ENCODE results near the gene PRIM2.
"Not testable (repeated sequence)": the region's sequence is repeated elsewhere in the genome, so short reads cannot be mapped to it uniquely, and the experiment has no call there.

The PRIM2 gene

GRCh38 chr6:57449496-57450066, 132.2 kb downstream of the PRIM2 start:
- not testable (repeated sequence) for DNase-seq

GRCh38 chr6:57459781-57460180, 142.4 kb downstream of the PRIM2 start:
- not testable (repeated sequence) for DNase-seq

DNA sequence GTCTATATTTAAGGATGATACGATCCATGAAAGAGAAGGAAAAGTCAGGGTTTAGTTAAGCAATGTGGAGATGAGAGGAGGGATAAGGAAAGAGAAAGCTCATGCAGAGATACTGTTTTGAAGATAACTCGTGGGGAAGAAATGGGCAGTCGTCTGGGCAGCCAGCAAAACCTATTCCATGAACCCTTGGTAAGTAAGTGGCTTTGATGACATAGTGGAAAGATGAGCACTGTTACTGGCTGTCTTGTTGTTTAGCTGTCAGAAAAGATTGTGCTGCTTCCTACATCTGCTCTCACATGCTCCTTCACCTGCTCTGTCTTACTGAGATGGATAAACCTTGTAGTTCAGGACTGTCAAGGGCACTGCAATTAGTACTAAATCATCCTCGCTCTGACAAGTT, 143.6 kb downstream of the PRIM2 start:
- not testable (repeated sequence) for DNase-seq

GRCh38 chr6:57463809-57464208, 146.4 kb downstream of the PRIM2 start:
- DNase-seq: not testable (repeated sequence)

GRCh38 chr6:57465968-57466367, 148.5 kb downstream of the PRIM2 start:
- not testable (repeated sequence) for DNase-seq

DNA sequence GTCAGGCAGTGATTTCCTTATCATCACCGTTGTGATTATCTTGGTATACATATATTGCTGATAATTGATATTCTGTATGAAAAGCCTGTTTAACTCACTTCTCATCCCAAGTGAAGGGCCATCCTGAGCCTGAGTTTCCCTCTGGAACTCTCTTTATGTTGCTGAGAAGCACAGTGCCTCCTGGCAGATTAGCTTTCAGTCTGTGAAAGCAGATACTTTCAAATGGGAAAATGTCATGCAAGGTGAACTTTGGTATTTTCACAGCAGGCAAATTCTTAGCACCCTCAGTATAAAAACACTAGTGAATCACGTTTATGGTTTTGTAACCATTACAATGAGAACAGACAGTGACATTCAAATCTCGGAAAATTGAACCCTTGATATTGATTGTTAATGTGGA, 151.6 kb downstream of the PRIM2 start:
- no peak for DNase-seq

GRCh38 chr6:57470148-57470547, 152.7 kb downstream of the PRIM2 start:
- not testable (repeated sequence) for DNase-seq

DNA sequence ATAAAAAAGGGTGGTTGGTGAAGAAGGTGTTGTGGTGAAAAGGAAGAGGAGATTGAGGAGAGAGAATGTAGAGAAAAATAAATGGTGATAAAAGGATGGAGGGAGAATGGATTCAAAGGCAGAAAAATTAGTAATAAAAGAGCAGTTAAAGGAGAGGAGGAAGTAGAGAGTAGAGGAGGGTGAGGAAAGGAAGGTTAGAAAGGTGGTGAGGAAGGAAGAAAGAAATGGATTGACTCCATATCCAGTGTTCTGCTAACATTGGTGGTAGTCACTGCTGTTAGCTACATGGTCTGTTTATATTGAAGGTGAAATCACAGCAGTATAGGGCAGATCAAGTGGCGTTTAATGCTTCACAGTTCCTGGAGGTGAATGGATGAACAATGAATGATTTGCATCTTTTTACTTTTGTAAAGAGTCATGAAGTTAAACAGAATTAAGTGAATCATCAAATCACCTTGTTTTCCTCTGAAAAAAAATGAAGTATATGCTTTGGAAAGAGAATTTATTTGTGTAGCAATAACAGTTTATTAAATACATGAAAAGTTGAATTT, 154.0 kb downstream of the PRIM2 start:
- not testable (repeated sequence) for DNase-seq

DNA sequence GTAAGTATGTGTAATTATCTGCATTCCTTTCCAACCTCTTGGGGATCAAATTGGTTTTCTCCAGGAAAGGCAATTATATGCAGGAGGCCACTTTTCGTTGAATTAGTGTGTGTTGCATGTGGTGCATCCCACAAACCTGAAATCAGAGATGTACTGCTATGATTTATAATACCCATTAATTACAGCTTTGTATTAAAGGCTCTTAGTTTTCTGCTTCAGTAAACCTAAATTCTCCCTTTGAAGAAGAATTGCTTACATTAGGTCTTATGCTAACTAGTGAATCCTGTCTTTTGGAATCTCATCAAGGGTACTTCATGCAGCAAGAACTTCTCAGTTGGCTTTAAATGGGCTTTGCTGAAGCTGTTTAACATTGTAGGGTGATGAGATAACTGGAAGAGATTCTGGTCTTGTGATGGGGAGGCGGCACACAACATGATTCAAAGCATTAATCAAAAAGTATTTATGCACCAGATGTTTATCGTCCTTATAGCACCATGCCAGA, 155.5 kb downstream of the PRIM2 start:
- peak; percentile 34 for DNase-seq

DNA sequence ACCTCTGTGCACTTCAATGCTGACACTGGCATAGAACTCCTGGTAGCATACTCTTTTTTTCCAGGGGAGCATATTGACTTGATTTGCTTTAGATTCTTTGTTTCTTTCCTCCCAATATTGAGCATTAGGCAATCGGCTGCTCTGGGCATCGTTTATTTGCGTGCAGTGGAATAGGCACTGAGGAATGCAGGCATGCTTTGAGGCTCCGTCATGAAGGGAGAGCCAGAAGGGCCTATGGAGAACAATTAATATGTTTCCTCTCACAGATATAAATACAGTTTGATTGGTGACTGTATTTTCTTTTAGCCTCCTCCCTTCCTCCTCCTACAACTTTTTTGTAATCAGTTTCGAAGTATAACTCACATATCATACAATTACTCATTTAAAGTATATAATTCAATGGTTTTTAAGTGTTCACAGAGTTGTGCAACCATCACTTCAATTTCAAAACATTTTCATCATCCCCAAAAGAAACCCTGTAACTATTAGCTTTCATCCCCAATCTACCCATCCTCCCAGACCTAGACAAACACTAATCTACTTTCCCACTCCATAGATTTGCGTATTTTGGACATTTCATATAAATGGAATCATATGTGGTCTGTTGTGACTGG, 157.5 kb downstream of the PRIM2 start:
- DNase-seq: not testable (repeated sequence)

DNA sequence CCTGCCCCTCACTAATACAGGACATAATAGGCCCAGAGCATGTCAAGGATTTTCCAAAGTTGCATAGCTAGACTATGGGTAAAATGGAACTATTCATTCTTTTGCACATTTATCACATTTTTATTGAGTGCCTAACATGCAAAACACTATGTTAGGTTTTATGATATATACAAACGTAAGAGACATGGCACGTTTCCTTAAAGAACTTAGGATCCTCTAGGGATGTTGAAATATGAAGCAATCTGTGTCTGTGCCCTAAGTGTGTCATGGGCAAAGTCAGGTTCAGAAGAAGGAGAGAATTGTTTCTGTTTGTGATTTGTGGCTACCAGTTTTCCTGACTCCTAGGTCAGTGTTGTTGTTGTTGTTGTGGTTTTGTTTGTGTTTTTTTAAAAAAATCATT, 158.2 kb downstream of the PRIM2 start:
- DNase-seq: not testable (repeated sequence)

DNA sequence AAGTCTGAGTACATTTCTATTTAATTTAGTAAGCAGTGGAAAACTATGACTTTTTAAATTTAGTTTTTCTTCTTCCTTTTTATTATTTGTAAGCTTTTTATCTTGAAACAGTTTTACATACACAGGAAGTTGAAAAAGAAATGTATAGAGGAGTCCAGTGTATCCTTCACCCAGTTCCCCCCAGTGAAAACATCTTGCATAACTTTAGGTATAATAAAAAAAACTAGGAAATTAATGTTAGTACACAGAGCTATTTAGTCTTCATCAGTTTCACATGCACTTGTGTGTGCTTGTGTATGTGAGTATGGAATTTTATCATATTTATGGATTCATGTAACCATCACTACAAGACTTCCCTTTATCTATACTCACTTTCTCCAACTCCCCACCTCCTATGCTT, 162.8 kb downstream of the PRIM2 start:
- DNase-seq: not testable (repeated sequence)

- not testable (repeated sequence) for DNase-seq
Observed at GRCh38 chr6:57481121-57481520, 163.7 kb downstream of the PRIM2 start.

DNA sequence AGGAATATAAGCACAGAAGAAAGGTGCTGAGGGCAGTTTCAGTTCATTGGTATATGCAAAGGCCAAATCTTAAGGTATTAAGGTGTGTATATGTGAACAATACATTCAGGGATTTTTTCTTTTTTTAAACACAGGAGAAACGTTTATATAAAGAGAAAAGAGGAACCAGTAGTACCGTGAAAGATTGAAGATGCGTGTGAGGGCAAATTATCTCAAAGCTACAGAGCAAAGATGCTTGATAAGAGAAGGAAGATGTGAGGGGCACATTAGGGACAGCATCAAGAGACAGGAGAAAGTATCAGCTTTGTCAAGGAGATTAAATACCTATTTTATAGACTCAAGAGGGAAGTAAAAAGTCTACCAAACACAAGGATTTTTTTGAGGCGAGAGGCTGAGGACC, 165.0 kb downstream of the PRIM2 start:
- not testable (repeated sequence) for DNase-seq

GRCh38 chr6:57486494-57487081, 169.2 kb downstream of the PRIM2 start:
- not testable (repeated sequence) for DNase-seq

DNA sequence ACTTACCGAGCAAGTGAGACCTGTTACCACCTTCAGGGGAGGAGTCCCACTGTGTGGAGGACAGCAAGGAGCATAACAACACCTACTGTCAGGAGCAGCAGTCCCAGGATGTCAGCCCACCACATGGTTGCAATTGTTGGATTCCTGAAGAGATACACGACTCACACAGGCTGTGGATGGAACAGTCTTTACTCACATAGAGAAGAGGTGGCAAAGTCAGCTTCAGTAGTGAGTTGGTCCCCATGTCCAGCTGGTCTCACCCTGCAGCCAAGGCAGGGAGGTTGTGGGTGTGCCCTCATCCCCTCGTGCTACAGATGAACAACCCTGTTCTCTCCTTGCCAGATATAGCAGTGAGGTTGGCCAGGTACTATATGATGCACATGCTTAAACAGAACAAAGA, 171.1 kb downstream of the PRIM2 start:
- DNase-seq: not testable (repeated sequence)

DNA sequence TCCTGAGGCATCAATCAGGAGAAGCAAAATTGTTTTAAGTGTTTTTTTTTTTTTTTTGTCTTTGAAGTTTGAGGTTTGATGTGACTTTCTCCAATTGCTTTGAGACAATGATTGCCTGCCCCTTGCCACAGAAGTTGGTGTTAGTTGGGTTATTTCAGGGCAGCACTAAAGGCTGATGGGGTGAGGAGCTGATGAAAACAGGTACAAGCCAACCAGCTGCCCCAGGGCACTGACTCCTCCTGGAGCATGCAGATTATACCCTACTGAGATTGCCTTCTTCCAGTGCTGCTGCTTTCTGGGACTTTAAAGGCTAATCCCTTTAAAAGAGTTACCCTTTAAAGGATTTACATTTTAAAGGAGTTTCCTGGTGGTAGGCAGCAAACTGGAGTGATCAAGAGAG, 172.5 kb downstream of the PRIM2 start:
- DNase-seq: not testable (repeated sequence)

DNA sequence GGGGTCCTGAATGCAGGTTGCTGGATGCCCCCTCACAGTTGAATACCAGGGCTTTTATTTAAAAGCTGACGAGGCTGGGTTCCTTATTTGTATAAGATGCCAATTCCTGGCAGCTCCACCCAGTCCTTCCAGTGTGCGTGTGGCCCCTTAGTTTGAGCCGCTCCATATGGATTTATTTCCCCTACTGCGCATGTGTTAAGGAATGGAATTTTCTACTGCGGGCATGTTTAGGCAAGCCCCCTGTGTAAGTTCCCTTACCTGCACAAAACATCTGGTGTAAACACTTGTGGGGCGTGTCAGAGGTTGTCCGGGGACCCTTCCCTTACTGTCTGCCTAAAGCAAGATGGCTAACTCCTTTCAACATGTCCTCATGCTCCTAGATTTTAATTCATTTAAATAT, 174.4 kb downstream of the PRIM2 start:
- not testable (repeated sequence) for DNase-seq

GRCh38 chr6:57496251-57496650, 178.8 kb downstream of the PRIM2 start:
- not testable (repeated sequence) for DNase-seq

DNA sequence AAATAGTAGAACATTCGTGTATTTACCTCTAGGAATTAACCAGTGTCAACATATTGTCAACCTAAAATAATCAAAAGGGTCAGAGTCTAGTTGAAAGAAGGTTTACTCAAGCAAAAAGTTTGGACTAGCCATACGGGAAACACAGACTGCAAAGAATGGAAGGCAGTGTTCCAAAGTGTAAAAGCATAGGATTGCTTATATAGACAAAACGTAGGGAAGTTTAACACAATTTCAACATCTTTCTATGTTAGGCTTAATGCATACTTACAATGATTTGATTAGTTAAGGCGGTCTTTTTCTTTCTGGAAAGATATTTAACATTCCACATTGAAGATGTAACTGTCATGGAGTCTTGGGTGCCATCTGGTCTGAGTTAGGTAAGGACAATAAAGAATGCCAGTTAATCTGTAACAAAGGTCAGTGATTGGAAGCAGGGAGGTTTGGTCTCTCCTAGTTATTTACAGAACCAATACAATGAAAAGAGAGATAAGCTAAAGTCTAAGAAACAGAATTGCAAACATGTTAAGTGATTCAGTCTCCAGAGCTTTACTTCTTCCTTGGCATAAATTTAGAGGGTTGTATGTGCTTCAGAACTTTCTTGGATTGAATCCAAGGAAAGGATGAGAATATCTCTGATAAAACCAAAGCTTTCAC, 183.1 kb downstream of the PRIM2 start:
- not testable (repeated sequence) for DNase-seq

DNA sequence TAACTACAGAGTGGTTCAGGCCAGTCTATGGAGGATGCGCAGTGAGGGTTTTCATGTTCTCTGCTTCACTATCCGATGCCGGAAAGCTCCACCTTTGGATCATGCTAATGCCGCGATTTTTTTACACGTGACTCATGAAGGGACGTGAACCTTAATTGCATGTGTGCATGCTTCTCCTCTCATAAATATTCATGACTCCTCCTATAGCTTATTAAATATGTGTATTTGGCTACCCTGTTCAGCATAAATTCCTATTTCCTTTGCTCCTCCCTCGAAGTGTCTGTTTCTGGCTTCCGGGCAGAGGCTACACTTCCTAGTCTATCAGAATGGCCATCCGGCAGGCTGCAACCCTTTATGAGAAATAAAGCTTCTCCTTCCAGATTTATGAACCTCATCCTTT, 185.0 kb downstream of the PRIM2 start:
- DNase-seq: not testable (repeated sequence)

- not testable (repeated sequence) for DNase-seq
Observed at GRCh38 chr6:57505251-57505650, 187.8 kb downstream of the PRIM2 start.

DNA sequence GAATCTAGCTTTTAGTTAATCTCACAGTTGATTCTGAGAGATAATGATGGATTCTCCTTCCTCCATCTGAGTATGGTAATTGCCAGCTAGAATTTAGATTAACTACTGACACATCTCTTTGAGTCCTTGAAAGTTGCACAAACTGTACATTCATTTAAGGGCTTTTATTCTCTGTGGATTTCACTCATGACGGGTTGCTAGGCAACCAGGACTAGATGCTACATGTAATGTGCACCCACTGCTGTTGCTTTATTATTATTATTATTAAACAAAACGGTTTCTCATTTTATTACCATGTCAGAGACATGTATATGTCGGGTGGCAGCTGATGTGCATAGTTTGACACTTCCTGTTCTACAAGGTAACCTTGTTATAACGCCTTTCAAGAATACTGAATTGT, 193.0 kb downstream of the PRIM2 start:
- DNase-seq: not testable (repeated sequence)

Measured in right hindlimb (tissue), 1 donor.